Measurements from ENCODE around the gene SOX11.

SOX11 gene

GRCh38 chr2:5692561-5693286 is 540 bp downstream of the SOX11 start:
- no peak for DNase-seq (ENCODE audit: low read depth)

- no peak for DNase-seq (ENCODE audit: low read depth)
These were observed 1.4 kb downstream of the SOX11 start for GRCh38 chr2:5693287-5694201.

- no peak for DNase-seq (ENCODE audit: low read depth)
These were observed 2.1 kb downstream of the SOX11 start for GRCh38 chr2:5694306-5694705.

DNA sequence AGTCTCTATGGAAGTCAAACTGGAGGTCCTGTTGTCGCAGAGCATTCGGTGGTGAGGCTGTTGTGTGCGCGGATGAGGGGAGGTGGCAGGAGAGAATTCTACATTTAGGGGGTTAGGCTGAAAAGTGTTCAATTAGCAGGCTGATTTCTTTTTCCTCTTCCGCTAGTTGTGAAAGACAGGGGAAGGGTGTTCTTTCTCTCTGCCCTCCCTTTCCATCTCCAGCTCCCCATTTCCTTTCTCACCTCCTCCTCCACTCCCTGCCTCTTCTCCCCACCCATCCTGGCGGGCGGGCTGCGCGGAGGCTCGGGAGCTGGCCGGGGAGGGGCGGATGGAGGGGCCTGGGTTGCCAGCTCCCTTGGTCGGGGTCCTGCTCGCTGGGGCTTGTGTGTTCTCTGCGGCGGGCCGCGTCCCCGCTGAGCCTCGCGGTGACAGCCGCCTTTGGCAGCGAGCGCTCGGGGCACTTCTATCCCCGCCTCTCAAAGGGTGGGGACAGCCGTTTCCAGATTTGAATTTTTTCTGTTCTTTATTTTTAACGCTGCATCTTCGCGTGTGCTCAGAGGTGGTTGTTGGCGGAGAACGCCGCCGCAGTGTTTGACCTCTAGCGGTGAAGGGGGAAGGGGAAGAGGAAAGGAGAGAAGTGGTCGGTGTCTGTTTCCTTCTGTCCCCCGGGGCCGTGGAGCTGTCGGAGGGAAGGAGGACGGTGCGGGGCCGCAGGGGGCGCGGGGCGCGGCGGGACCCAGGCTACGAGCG is 3.6 kb downstream of the SOX11 start:
- DNase-seq (ENCODE audit: low read depth), result no peak

DNA sequence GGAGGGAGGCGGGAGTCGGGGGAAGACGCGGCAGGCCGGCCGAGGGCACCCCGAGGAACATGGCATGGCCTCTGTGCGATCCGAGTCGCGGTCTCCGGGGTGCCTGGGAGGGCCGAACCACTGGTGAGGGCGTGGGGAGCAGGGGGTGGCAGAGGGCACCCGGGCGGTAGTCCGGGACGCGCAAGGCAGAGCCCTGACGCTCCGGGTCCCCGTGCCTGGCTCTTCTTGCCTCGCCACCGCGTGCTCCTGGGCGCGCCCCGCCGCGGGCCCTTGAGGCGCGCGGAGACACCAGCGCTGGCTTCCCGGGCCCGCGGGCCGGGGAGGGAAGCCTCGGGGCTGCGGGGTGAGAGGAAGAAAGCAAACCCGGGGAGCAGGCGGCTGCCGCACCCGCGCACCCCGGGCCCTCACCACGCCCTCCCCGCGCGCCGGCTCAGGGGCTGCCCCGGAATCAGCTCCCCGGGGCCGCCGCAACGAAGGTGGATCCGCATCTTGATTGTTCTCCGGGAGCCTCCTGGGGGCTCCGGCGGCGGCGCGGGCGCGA is 4.3 kb downstream of the SOX11 start:
- no peak for DNase-seq (ENCODE audit: low read depth)

- DNase-seq (ENCODE audit: low read depth), result no peak
These were observed 4.8 kb downstream of the SOX11 start for GRCh38 chr2:5696945-5697521.

DNA sequence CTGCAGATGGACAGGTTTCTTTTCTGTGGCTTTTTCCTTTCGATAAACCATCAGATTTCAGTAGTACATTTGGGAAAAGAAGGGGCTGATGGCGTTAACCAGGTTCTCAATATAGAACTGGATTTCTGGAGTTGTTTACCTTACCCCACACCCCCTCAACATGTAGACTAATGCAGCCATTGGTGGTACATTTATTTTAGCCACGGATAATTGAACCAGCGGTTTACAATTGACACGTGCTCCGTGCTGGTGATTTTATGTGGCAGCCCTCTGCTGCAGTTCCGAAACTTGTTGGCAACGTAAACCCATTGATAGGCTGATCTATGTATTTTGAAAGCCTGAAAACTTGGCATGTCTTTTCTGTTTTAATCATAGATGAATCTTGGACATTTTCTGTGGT is 5.4 kb downstream of the SOX11 start:
- no peak for DNase-seq (ENCODE audit: low read depth)

GRCh38 chr2:5698134-5698533 is 6.0 kb downstream of the SOX11 start:
- DNase-seq (ENCODE audit: low read depth), result no peak

- DNase-seq (ENCODE audit: low read depth), result no peak
These were observed 7.8 kb downstream of the SOX11 start for GRCh38 chr2:5699963-5700362.

GRCh38 chr2:5700551-5700950 is 8.4 kb downstream of the SOX11 start:
- no peak for DNase-seq (ENCODE audit: low read depth)

GRCh38 chr2:5701266-5701665 is 9.1 kb downstream of the SOX11 start:
- DNase-seq (ENCODE audit: low read depth), result no peak

DNA sequence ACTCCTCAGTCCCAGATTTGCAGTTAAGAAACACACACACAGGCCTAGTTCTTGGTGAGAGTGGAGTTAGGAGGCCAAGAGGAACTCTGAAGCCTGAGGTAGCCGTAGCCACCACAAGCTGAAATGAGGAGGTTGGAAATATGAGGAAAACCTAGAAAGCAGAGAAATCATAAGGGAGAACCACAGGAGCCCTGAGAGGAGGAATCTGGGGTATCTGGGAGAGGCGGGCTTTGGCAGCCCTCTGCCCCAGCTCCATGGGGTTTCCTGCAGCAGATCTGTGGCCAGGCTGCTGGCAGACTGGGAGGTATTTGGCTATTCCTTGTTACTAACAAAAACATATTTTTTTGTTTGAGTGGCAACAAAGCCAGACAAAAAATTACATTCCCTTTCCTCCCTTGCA is 11.0 kb downstream of the SOX11 start:
- no peak for DNase-seq (ENCODE audit: low read depth)

DNA sequence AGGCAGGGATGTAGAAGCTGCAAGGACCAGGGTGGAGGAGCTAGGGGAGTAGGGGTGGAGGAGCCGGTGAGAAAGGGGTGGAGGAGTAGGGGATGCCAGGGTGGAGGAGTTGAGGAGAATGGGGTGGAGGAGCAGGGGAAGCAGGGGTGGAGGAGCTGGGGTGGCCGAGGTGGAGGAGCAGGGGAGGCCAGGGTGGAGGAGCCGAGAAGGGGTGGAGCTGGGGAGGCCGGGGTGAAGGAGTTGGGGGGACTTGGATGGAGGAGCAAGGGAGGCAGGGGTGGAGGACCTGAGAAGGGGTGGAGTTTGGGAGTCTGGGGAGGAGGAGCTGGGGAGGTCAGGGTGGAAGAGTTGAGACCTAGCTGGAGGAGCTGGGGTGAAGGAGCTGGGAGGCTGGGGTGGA is 13.3 kb downstream of the SOX11 start:
- DNase-seq (ENCODE audit: low read depth), result no peak

DNA sequence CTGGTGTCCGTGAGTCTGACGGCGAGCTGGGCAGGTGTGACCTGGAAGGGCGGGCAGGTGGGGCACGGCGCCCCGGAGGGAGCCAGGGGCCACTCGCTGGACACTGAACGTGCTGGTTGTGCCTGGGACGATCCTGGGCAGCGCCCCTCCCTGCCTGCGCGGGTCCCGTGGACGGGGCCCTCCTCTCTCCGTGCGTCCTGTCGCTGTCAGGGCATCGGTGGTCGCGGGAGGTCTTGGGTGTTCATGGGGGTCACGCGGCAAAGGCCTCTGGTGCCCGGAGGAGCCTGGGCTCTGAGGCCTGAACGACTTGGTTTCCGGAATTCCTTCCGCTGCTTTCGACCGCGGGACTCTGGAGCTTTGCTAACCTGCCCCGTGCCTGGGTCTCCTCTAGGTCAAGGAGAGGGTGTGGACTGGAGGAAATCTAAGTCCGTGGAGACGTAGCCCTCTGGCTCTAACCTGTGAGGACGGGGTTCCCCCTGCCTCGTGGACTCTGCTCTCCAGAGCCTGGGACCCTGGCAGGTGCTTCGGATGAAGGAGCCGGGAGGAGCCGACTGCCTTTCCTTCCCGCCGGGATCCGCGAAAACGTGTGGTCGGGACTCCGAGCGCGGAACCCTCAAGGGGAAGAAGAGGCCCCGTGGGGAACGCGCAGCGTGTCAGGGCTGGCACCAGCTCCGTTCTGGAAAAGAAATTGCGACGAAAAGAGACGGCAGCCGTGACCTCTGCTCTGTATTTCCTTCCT is 14.7 kb downstream of the SOX11 start:
- no peak for DNase-seq (ENCODE audit: low read depth)

DNA sequence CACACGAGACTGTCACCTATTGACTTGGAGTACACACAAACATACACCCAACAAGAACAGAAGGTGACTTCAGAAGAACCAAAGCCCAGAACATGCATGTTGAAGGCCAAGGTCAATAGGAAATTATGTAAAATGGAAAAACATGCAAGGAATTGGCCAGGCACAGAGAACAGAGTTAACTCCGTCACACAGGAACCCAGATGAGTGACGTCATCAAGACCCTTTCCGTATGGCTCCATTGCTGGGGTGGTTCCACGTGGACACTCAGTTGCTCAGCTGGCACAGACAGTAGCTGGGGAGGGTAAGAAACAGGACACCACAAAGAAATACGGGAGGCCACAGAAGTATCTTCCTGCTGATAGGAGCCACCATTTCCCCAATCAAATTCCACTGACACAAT is 18.4 kb downstream of the SOX11 start:
- DNase-seq (ENCODE audit: low read depth), result no peak

- no peak for DNase-seq (ENCODE audit: low read depth)
These were observed 20.9 kb downstream of the SOX11 start for GRCh38 chr2:5713101-5713500.

DNA sequence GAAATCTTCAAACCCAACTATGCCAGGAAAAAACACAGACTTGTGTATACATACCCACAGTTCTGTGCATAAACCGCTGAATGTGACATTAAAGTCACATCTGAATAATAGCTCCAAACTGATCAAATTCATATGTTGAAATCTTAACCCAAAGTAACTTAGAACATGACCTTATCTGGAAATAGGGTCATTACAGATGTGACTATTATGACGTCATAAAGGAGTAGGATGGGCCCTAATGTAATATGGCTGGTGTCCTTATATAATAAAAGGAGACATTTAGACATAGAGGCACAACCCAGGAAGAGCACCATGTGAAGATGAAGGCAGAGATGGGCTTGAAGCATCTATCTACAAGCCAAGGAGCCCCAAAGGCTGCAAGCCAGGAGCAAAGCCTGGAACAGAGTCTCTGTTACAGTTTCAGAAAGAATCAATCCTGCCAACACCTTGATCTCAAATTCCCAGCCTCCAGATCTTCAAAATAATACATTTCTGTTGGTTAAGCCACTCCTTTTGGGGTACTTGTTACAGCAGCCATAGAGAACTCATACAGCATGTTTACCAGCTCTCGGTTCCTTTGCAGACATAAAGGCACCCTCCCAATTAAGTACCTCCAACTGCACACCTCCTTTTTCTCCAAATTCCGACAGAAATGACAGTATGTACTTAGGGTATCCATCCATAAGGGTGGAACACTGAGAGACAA is 27.6 kb downstream of the SOX11 start:
- no peak for DNase-seq (ENCODE audit: low read depth)

- DNase-seq (ENCODE audit: low read depth), result no peak
These were observed 28.2 kb downstream of the SOX11 start for GRCh38 chr2:5720426-5720825.

DNA sequence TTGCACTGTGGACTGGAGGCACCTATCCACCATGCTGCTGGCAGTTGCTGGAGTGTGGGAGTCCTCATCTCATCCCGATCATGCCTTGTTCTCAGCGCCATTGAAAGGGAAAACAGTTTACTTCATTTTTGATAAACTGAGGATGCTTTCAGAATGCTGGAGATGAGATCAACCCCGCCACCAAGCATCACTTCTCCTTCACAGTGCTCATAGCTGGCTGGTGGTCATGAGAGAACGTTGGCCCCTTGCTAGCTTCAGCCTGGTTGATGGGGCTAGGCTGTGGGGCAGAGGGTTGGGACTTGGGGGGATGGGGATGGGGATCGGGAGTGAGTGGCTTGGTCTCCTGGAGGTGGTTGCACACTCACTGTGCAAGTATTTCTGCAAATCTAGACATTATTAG is 30.1 kb downstream of the SOX11 start:
- DNase-seq (ENCODE audit: low read depth), result no peak

Data from fibroblast of gingiva (primary cell).